HG03442 (cell line): ENCODE measurements around the gene TTC6.

Experiments
- ATAC-seq: cut with Tn5 transposase; IDR thresholded peaks from one replicate; pipeline ENCODE4 v1.9.1; 2021; ENCODE audit warnings: mild to moderate bottlenecking, moderate library complexity; ENCODE audit not compliant: unreplicated experiment

TTC6 gene

GRCh38 chr14:37618498-37619028 is 23.1 kb downstream of the TTC6 start:
- no peak for ATAC-seq

- no peak for ATAC-seq
These were observed 25.4 kb downstream of the TTC6 start for GRCh38 chr14:37620856-37621255.

- ATAC-seq = no peak
These were observed 26.9 kb downstream of the TTC6 start for GRCh38 chr14:37622231-37622923.

- no peak for ATAC-seq
These were observed 28.1 kb downstream of the TTC6 start for GRCh38 chr14:37623426-37623951.

GRCh38 chr14:37623971-37624370 is 28.5 kb downstream of the TTC6 start:
- no peak for ATAC-seq

- ATAC-seq = no peak
These were observed 30.5 kb downstream of the TTC6 start for GRCh38 chr14:37625597-37626595.

- no peak for ATAC-seq
These were observed 41.9 kb downstream of the TTC6 start for GRCh38 chr14:37637341-37637740.

- no peak for ATAC-seq
These were observed 43.2 kb downstream of the TTC6 start for GRCh38 chr14:37638599-37638998.

- no peak for ATAC-seq
These were observed 45.7 kb downstream of the TTC6 start for GRCh38 chr14:37641117-37641516.

GRCh38 chr14:37642125-37642524 is 46.7 kb downstream of the TTC6 start:
- no peak for ATAC-seq

- no peak for ATAC-seq
These were observed 48.3 kb downstream of the TTC6 start for GRCh38 chr14:37643701-37644100.
